HepG2 (cell line): Measurements from ENCODE around the gene PGPEP1. TPM values are rescaled to one million over a fixed set of nuclear protein-coding genes. Genes with fewer than 3 reads are reported as not detected.

Experiments
- FUBP1 ChIP-seq: sonication (generic); formaldehyde crosslinking; IDR thresholded peaks from 2 replicates; pipeline ENCODE4 v1.5.1; 2020; ENCODE audit warnings: missing genetic modification reagents, mild to moderate bottlenecking, borderline replicate concordance
- JUN ChIP-seq: sonication (generic); formaldehyde crosslinking; IDR thresholded peaks from 2 replicates; pipeline ENCODE4 v1.4.0; 2020; ENCODE audit warnings: mild to moderate bottlenecking, missing genetic modification reagents
- KLF15 ChIP-seq: sonication (generic); formaldehyde crosslinking; IDR thresholded peaks from 2 replicates; pipeline ENCODE4 v1.8.1; 2023; ENCODE audit warnings: borderline replicate concordance, mild to moderate bottlenecking, inconsistent platforms, missing genetic modification reagents, mixed read lengths
- KLF16 ChIP-seq, 2 experiments: sonication (generic) in 1 of 2; formaldehyde crosslinking in 1 of 2; IDR thresholded peaks; 2 replicates each; pipeline versions ENCODE4 v1.6.1 to v1.8.0; 2016 to 2023; ENCODE audit warnings: missing genetic modification reagents in 2 of 2, missing compliant biosample characterization in 1 of 2
- NRL ChIP-seq: sonication (generic); formaldehyde crosslinking; IDR thresholded peaks from 2 replicates; pipeline ENCODE4 v1.5.0; 2020; ENCODE audit warnings: missing genetic modification reagents, mild to moderate bottlenecking, moderate library complexity, borderline replicate concordance
- POGZ ChIP-seq: sonication (generic); formaldehyde crosslinking; IDR thresholded peaks from 2 replicates; pipeline ENCODE4 v1.4.0; 2020; ENCODE audit warnings: mild to moderate bottlenecking, missing genetic modification reagents
- RBFOX2 ChIP-seq: fragments of 200-400 bp; formaldehyde crosslinking; IDR thresholded peaks from 2 replicates; pipeline ENCODE4 v1.6.1; 2017; ENCODE audit warnings: low read depth, mild to moderate bottlenecking, low read length
- SATB2 ChIP-seq: sonication (generic); formaldehyde crosslinking; IDR thresholded peaks from 2 replicates; pipeline ENCODE4 v1.5.0; 2020; ENCODE audit warnings: missing genetic modification reagents
- SNAI1 ChIP-seq: sonication (generic); formaldehyde crosslinking; IDR thresholded peaks from 2 replicates; pipeline ENCODE4 v1.5.0; 2020; ENCODE audit warnings: mild to moderate bottlenecking, missing genetic modification reagents, borderline replicate concordance
- TCF12 ChIP-seq, 2 experiments: fragments of 450-650 bp in 1 of 2; sonication (generic) in 1 of 2; formaldehyde crosslinking in 1 of 2; IDR thresholded peaks; 2 replicates each; pipeline versions ENCODE4 v1.6.1 to v1.8.0; 2017 to 2022; ENCODE audit warnings: antibody characterized with exemption in 1 of 2, mild to moderate bottlenecking in 1 of 2, missing genetic modification reagents in 1 of 2, moderate library complexity in 1 of 2
- TFDP2 ChIP-seq: sonication (generic); formaldehyde crosslinking; IDR thresholded peaks from 2 replicates; pipeline ENCODE4 v1.4.0; 2020; ENCODE audit warnings: missing genetic modification reagents
- ZBTB21 ChIP-seq: sonication (generic); formaldehyde crosslinking; IDR thresholded peaks from 2 replicates; pipeline ENCODE4 v1.4.0; 2020; ENCODE audit warnings: missing genetic modification reagents
- ZBTB34 ChIP-seq: sonication (generic); formaldehyde crosslinking; IDR thresholded peaks from 2 replicates; pipeline ENCODE4 v1.8.0; 2022; ENCODE audit warnings: mild to moderate bottlenecking, missing genetic modification reagents
- ZFY ChIP-seq: sonication (generic); formaldehyde crosslinking; IDR thresholded peaks from 2 replicates; pipeline ENCODE4 v1.4.0; 2020; ENCODE audit warnings: missing genetic modification reagents
- ZNF530 ChIP-seq: sonication (generic); formaldehyde crosslinking; IDR thresholded peaks from 2 replicates; pipeline ENCODE4 v1.5.0; 2020; ENCODE audit warnings: low read depth, mild to moderate bottlenecking, missing genetic modification reagents
- ZNF546 ChIP-seq: sonication (generic); formaldehyde crosslinking; conservative IDR thresholded peaks from 2 replicates; pipeline ENCODE4 v1.8.1; 2023; ENCODE audit warnings: mild to moderate bottlenecking, missing genetic modification reagents
- ZNF550 ChIP-seq: sonication (generic); formaldehyde crosslinking; IDR thresholded peaks from 2 replicates; pipeline ENCODE4 v1.4.0; 2020; ENCODE audit warnings: mild to moderate bottlenecking, missing genetic modification reagents, borderline replicate concordance
- ZNF569 ChIP-seq: sonication (generic); formaldehyde crosslinking; IDR thresholded peaks from 2 replicates; pipeline ENCODE4 v1.5.0; 2020; ENCODE audit warnings: mild to moderate bottlenecking, missing genetic modification reagents, moderate library complexity, borderline replicate concordance
- ZNF589 ChIP-seq: sonication (generic); formaldehyde crosslinking; conservative IDR thresholded peaks from 2 replicates; pipeline ENCODE4 v1.8.0; 2022; ENCODE audit warnings: mild to moderate bottlenecking, moderate library complexity, missing genetic modification reagents
- polyA plus RNA-seq, 8 experiments: library from polyadenylated mRNA; depleted of rRNA in 3 of 8; stranded (reverse) in 7 of 8; unstranded in 1 of 8; fragments of >200 nt; fragmentation: Illumina TruSeq in 4 of 8; extraction: Trizol in 4 of 8; gene quantifications; 2 replicates each; pipeline versions ENCODE4 v1.2.1 to v1.2.3, GENCODE V29; 2011 to 2016; ENCODE audit warnings: low read depth in 4 of 8, missing spikeins in 1 of 8, mixed read lengths in 1 of 8; ENCODE audit not compliant: insufficient read depth in 1 of 8
- total RNA-seq, 5 experiments: library from RNA; depleted of rRNA; stranded (reverse); fragments of >200 nt; fragmentation: Illumina TruSeq; extraction: Trizol; gene quantifications; 2 replicates each; pipeline ENCODE4 v1.2.3, GENCODE V29; 2016; ENCODE audit warnings: low read depth in 1 of 5
- TF ChIP-seq, protein P1 (sequence below): sonication (generic); formaldehyde crosslinking; IDR thresholded peaks from 2 replicates; pipeline ENCODE4 v1.8.0; 2022; ENCODE audit warnings: missing genetic modification reagents, low read depth, mild to moderate bottlenecking, borderline replicate concordance
- TF ChIP-seq, protein P2 (sequence below), 2 experiments: sonication (generic) in 1 of 2; formaldehyde crosslinking in 1 of 2; IDR thresholded peaks; 2 replicates each; pipeline versions ENCODE4 v1.4.0 to v1.6.1; 2018 to 2020; ENCODE audit warnings: missing genetic modification reagents in 2 of 2, borderline replicate concordance in 1 of 2, low read depth in 1 of 2, mild to moderate bottlenecking in 1 of 2, missing biosample characterization in 1 of 2

Gene PGPEP1
- total and polyA plus RNA-seq, 2 of the 13 experiments (the other 11 are each of a cell fraction or from before 2014, with no cell fraction given): 53.1 to 56.6 TPM

- TF ChIP-seq SNAI1 (CRISPR knock-in tag) (0 out of 2 replicates have a peak, but pooled peaks have one; percentile 47), POGZ (CRISPR knock-in tag) (no peak), ZNF550 (CRISPR knock-in tag) (no peak), JUN (CRISPR knock-in tag) (peak; percentile 91), TFDP2 (CRISPR knock-in tag) (no peak; the same call in 1 of the 2 replicates), KLF15 (CRISPR knock-in tag) (no peak), RBFOX2 (peak; percentile 13; the same call in 1 of the 2 replicates), ZBTB21 (peak; percentile 94), ZNF530 (CRISPR knock-in tag) (no peak), KLF16 (CRISPR knock-in tag; IDR thresholded peaks at IDR 0.05) (peak in 1 of 2 experiments; percentile 88; a peak in 1 of 4 replicates), NRL (CRISPR knock-in tag) (no peak), ZNF589 (no peak), FUBP1 (CRISPR knock-in tag) (0 out of 2 replicates have a peak, but pooled peaks have one; percentile 43), TCF12 (IDR thresholded peaks at IDR 0.05) (no peak), TCF12 (CRISPR knock-in tag; IDR thresholded peaks at IDR 0.05) (0 out of 2 replicates have a peak, but pooled peaks have one; percentile 30), SATB2 (CRISPR knock-in tag) (no peak), ZNF546 (CRISPR knock-in tag) (no peak), ZFY (CRISPR knock-in tag) (0 out of 2 replicates have a peak, but pooled peaks have one; percentile 28), ZBTB34 (peak; percentile 77; the same call in 1 of the 2 replicates), ZNF569 (CRISPR knock-in tag) (no peak)
- TF ChIP-seq, protein P1, sequence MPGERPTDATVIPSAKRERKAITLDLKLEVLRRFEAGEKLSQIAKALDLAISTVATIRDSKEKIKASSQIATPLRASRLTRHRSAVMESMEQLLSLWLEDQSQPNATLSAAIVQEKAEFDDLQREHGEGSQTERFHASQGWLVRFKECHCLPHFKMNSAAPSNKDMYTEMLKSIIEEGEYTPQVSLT (CRISPR knock-in tag): no peak
- TF ChIP-seq, protein P2, sequence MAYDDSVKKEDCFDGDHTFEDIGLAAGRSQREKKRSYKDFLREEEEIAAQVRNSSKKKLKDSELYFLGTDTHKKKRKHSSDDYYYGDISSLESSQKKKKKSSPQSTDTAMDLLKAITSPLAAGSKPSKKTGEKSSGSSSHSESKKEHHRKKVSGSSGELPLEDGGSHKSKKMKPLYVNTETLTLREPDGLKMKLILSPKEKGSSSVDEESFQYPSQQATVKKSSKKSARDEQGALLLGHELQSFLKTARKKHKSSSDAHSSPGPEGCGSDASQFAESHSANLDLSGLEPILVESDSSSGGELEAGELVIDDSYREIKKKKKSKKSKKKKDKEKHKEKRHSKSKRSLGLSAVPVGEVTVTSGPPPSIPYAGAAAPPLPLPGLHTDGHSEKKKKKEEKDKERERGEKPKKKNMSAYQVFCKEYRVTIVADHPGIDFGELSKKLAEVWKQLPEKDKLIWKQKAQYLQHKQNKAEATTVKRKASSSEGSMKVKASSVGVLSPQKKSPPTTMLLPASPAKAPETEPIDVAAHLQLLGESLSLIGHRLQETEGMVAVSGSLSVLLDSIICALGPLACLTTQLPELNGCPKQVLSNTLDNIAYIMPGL (CRISPR knock-in tag; IDR thresholded peaks at IDR 0.05; ENCODE audit: borderline replicate concordance in 1 of 2, low read depth in 1 of 2): no peak; a peak in 1 of 4 replicates
Measured at GRCh38 chr19:18364826-18365528, 24.6 kb downstream of the PGPEP1 start (continued).
